ENCODE measurements around the gene SAMD5.

SAMD5 gene

DNA sequence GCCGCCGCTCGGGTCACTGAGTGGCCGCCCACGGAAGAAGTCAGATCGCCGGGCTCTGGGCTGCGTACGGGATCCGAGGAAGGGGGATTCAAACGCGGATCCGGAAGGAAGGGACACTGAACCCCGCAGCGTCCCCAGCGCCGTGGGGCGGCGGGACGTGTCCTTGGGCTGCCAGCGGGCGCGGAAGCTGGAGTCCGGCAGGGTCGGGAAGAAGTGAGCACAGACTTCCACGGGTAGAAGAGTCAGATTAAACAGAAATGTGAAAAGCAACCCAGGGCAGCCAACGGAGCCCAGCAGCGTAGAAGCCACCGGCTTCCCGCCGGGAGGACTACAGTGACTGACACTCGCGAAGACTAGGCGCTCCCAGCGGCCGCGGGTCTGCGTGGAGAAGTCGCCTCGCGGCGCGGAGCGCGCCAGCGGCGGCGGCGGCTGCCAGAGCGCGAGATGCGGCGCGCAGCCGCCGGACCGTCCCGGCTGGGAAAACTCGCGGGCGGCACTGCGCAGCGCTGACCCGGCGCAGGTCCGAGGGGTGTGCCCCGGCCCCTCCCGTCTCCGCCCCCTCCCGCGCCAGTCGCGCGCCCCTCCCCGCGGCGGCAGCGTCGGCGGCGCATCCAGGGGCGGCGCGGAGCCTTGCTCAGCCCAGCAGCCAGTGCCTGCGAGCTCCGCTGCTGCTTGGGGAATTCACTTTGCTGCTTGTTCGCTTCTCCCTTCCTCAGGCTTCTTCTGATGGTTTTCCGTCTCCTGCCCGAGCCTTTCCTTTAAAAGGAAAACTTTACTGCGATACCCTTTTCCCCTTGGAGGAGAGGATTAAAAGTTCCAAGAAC is at the start of gene SAMD5:
Gene SAMD5 (plus strand): TSS at position 649 of the 824 bp plus-strand sequence. CDS start 239 bp downstream, outside the sequence.
- no peak for DNase-seq (ENCODE audit: low read depth)

DNA sequence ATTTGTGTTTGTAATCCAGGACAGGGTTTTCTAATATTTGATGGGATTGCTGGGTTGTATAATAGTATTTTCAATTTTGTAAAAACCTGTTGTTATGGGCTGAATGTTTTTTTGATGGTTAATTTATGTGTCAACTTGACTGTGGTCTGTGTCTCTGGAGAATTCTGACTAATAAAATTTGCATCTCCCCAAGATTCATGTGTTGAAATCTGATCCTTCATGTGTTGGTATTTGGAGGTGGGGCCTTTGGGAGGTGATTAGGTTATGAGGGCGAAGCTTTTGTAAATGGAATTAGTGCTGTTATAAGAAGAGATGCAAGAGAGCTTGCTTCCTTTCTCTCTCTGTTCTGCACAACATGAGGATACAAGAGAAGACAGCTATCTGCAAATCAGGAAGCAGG is 48.7 kb upstream of the SAMD5 start:
- no peak for DNase-seq (ENCODE audit: low read depth)

GRCh38 chr6:147463651-147464050 is 44.8 kb upstream of the SAMD5 start:
- DNase-seq (ENCODE audit: low read depth) = no peak

DNA sequence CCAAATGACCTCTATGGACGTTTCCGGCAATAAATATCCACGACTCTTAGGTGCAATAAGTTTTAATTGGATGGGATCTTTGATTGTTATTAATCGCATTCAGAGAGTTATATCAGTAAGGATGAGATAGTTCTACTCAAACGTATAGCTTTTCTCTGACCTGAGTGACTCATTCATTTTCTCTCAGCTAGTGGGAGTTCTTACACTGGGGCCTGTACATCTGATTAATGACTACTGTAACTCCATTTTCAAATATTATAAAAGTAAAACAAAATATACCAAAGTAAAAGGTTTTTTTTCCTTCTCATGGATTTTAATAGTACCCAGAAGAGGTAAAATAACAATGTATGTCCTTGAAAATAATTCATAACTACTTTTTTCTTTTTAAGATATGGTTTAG is 41.1 kb upstream of the SAMD5 start:
- no peak for DNase-seq (ENCODE audit: low read depth)

DNA sequence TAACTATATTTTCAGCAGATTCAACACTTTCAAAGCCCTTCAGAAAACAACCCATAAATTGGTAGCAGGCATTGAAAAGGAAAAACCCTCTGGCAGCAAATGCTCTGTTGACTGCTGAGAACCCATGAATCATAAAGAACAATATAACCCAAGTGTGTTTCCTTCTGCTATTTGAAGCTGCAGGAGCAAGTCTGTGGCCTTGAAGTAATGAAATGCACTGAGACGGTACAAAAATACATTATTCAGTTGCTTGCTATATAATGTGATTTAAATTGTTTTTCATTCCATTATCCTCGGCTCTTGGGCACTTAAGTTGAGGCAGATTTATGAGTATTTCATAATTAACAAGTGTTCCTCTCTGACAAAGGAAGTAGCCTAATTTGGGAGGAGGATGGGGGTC is 40.6 kb upstream of the SAMD5 start:
- no peak for DNase-seq (ENCODE audit: low read depth)

DNA sequence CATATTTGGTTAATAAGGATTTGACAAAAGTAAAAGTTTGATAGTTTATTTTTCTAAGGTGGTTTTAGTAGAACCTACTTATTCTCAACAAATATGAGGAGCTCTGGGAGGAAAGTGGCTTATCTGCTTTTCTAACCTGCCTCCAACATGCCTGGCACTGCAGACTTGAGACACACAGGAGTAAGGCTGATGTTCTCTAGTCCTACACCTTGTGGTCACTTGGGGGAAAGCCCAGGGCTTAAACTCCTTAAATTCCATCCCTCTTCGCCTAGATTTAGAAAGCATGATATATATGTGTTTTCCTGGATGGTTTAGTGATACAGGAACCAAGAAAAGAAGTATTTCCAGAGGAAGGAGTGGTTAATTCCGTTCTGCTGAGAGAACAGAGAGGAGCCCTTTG is 39.9 kb upstream of the SAMD5 start:
- no peak for DNase-seq (ENCODE audit: low read depth)

DNA sequence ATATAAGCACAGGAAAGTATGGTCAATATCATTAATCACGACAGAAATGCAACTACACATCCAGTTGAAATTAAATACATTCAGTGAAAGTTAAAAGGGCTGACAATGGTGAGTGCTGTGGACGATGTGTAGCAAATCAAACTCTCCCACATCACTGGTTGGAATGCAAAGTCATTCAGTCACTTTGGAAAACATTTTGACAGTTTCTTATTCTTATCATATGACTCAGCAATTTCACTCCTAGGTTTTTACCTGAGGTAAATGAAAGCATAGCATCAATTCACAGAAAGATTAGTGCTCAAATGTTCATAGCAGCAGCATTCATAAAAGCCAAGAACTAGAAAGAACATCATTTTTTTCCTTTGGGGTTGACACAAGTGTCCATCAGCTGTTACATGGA is 28.6 kb upstream of the SAMD5 start:
- no peak for DNase-seq (ENCODE audit: low read depth)

DNA sequence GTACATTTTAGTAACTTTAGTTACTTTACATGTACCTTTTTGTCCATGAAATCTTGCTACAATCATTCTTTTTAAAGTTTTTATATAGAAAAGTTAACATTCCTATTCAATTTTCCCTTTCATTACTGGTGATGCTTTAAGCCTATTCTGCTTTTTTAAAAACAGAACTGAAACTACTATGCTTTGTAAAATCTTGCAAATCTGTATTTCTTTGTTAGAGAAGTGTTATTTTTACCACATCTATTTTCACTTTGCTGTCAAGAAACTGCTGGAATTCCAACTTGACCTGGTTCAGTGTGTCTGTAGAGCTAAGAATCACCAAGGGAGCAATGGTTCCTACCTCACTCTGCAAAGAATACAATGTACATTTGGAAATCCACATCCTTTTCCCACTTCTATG is 21.8 kb upstream of the SAMD5 start:
- DNase-seq (ENCODE audit: low read depth) = no peak

DNA sequence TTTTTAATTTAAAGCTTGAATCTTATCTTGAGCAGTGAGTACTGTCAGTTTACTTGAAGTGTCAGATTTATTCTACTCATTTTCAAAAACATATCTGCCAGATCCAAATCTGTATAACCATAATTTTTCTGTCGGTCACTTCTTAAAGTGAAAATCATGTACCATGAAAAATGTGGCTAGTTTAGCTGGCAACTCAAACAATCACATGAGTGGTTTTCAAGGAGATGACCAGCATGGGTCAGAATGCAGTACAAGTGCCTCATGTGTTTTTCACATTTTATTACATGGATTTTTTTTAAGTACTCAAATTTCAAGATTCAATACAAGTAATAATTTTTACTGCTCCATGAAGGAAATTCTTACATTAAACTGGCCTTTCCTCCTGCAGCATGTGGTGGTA is 11.0 kb upstream of the SAMD5 start:
- DNase-seq (ENCODE audit: low read depth) = no peak

DNA sequence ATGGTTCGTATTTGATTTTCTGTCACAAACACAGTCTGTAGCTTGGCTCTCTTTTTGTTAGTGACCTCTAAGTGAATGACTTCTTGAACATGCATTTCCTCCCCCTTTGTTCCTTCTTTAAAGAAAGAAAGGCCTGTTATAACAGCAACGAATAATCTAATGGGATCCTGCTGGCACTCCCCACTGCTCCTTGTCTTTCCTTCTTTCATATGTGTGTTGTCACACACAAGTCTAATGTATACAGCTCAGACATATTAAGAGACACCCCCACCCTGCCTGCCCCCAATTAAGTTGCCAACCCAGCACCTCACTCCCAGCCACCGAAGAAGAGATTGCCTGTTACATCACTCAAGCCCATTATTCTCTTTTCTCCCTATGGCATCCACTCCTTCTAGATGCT is 4.9 kb upstream of the SAMD5 start:
- DNase-seq (ENCODE audit: low read depth) = no peak

DNA sequence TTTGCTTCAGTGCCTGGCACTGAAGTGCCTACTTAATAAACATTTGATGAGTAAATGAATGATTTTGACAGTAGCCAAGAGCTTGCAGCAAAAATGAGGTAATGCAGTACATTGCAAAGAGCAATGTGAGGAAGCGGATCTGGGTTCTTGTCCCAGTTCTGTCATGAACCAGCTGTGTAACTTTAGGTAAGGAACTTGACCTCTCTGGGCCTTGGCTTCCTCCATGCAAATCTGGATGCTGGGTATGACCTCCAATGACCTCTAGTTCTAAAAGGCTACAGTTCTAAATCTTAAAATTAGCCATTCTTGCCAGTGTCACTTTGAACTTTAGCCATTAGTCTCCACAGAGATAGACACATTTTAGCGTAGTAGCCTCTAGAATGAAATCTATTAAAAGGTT is 3.6 kb upstream of the SAMD5 start:
- no peak for DNase-seq (ENCODE audit: low read depth)

DNA sequence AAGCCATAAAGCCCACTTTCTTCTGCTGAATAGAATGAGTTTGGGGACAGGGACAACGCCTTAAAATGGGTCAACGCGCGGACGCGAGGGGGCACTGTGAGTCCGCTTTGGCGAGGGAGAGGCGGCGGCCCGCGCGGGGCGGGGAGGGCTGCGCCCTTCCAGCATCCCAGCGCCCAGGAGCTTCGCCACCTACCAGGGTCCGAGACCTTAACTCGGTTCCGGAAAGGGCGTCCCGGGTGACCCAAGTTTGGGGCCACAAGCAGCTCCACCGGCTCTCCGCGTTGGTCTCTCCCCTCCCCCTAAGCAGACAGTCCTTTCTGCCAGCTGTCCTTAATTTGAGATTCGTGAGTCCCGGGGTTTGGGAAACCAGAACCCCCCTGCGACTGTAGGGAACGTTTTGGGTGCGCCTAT is 1.8 kb upstream of the SAMD5 start:
- no peak for DNase-seq (ENCODE audit: low read depth)

DNA sequence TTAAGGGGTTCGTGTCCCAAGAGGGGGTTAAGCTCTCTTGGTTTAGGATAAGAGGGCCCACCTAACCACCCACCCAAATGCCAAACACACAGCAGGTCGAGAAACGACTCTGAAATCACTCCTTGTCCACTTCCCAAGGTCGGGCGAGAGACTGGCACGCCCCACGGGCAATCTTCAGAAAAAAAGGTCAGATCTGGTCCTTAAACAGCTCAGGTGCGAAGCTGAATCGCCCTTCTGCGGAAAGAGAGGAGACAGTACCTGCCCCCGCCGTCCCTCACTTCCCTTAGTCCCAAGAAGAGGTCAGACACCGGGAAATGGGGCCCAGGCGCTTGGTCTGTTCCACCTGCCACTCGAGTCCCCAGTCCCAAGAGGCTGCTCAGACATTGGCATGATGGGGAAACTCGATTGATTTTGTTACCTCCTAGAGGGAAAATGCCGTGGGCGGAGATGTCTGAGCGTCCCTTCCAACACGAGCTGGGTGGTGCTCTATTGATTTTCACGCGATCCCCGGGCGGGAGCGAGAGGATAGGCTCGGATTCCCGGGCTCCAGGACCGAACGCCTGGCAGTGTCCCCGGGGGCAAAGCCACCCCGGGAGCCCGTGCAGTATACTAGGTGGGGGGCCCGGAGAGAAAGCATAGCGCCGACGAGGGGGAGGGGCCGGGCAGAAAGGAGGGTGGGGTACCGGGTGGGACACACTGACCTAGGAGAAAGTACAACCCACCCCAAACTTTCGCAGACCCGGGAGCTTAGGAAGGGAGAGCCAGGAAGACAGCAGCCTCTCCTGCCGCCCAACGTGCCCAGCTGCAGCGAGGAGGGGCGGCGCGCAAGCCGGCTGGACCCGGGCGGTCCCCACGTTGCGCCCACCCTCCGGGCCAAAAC is 1.1 kb upstream of the SAMD5 start:
- DNase-seq (ENCODE audit: low read depth) = no peak

- DNase-seq (ENCODE audit: low read depth) = no peak
Measured at GRCh38 chr6:147508866-147509608, 547 bp downstream of the SAMD5 start.

GRCh38 chr6:147509891-147510290 is 1.4 kb downstream of the SAMD5 start:
- no peak for DNase-seq (ENCODE audit: low read depth)

DNA sequence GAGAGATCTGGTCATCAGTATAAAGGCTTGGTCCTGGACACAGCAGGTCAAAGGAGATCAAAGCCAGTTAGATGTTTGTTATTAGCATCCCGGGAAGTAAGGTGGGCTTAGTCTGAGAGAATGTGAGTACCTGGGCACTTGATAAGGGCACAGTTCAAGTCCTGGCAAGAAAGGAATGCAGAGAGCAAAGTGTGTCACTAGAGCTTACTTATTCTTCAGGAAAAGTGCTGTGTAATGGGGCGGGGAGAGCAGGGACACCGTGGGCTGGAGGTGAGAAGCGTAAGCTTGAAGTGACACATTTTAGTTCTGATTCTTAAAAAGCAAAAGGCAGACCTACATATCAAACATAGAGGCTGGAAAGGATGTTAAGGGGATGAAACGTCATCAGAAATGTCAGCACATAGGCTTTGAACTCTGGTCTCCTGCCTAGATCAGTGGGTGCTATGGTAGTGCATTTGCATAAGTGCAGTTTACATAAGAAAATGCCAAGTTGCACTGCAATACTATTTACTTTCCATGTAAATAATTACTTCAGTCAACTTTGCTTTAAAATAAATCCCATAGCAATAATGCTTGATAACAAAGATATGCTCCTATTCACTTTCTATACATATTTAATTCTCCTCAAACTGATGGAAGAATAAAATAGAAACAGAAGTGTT is 2.6 kb downstream of the SAMD5 start:
- DNase-seq (ENCODE audit: low read depth) = no peak

DNA sequence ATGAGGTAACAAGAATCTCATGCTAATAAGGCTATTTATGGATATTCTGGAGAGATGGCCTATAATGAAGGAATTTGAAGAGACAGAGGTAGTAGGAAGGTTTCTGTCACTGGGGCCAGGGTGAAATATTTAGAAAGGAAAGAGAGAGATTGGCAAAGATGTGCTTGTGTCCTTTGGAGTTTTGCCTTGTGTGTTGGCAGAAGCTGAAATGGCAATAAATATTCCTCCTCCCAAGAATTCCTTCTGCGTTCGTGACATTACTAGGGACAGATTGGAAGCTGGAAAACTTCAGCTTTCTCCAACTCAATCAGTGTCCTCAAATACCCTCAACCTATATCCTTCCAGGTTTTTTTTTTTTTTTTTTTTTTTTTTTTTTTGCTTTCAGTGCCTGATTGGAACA is 6.3 kb downstream of the SAMD5 start:
- no peak for DNase-seq (ENCODE audit: low read depth)

- DNase-seq (ENCODE audit: low read depth) = no peak
Measured at GRCh38 chr6:147515327-147515726, 6.8 kb downstream of the SAMD5 start.

- no peak for DNase-seq (ENCODE audit: low read depth)
Measured at GRCh38 chr6:147522597-147522996, 14.1 kb downstream of the SAMD5 start.

GRCh38 chr6:147525519-147526209 is 17.2 kb downstream of the SAMD5 start:
- DNase-seq (ENCODE audit: low read depth) = no peak

DNA sequence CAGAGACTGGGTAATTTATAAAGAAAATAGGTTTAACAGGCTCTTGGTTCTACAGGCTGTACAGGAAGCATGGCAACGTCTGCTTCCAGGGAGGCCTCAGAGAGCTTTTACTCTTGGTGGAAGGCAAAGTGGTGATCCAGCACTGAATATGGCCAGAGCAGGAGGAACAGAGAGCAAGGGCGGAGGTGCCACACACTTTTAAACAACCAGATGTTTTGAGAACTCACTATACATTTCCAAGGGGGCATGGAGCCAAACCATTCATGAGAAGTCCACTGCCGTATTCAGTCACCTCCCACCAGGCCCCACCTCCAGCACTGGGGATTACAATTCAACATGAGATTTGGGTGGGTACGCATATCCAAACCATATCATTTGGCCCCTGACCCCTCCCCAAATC is 18.7 kb downstream of the SAMD5 start:
- no peak for DNase-seq (ENCODE audit: low read depth)
